GM20000 (cell line): ENCODE data around the gene RABGAP1L.

Experiments used
- DNase-seq: peaks from one replicate; pipeline ENCODE4 v3.0.0; 2012; ENCODE audit warnings: low spot score
- CTCF ChIP-seq: IDR thresholded peaks from 2 replicates; pipeline ENCODE4 v1.5.1; 2012; ENCODE audit warnings: mild to moderate bottlenecking, control low read depth; ENCODE audit errors: extremely low read depth, missing control alignments

Gene RABGAP1L

GRCh38 chr1:174999216-174999935 lies 840.1 kb downstream of the RABGAP1L start:
- TF ChIP-seq CTCF: no peak
- DNase-seq: peak; percentile 95

- no peak for DNase-seq
These were observed 840.8 kb downstream of the RABGAP1L start, which contains the start of gene CACYBP for GRCh38 chr1:174999936-175000696. CACYBP (plus strand) TSS chr1:174999947; CDS start chr1:175000181, 234 bp downstream.

GRCh38 chr1:175000697-175001187 lies 841.4 kb downstream of the RABGAP1L start:
- DNase-seq: no peak
- TF ChIP-seq CTCF: no peak

More at GRCh38 chr1:174999936-175000696, 840.8 kb downstream of the RABGAP1L start, which contains the start of gene CACYBP:
- no peak for TF ChIP-seq CTCF

GRCh38 chr1:175002910-175003517 lies 843.7 kb downstream of the RABGAP1L start:
- TF ChIP-seq CTCF: no peak

GRCh38 chr1:175003521-175003920 lies 844.2 kb downstream of the RABGAP1L start:
- DNase-seq: no peak
- TF ChIP-seq CTCF: no peak

More at GRCh38 chr1:175002910-175003517, 843.7 kb downstream of the RABGAP1L start:
- DNase-seq: no peak

GRCh38 chr1:175005085-175005783 lies 845.9 kb downstream of the RABGAP1L start:
- no peak for TF ChIP-seq CTCF
- DNase-seq: no peak
